ENCODE data around the gene KCNQ1. TPM values are rescaled to one million over a fixed set of nuclear protein-coding genes. Genes with fewer than 3 reads are reported as not detected.

KCNQ1 gene
- total and polyA plus RNA-seq, 2 donors (not counting 3 experiments of a cell fraction or from before 2014, with no cell fraction given), result 0.07 to 0.09 TPM

GRCh38 chr11:2687223-2687530 lies 242.4 kb downstream of the KCNQ1 start:
- ChIA-PET CTCF (no interaction called here), POLR2A (interaction anchor here (1.2 kb wide), 1 partner anchor 13 kb away, joined by 3 read pairs; the partner anchor contains the start of gene KCNQ1OT1)
- Histone ChIP-seq H3K9me1 (replicated peaks; ENCODE audit: control insufficient read depth, extremely low read depth, insufficient read depth, low read length) (no peaks in the 10 kb centered on the region), H3K36me3 (ENCODE audit: control insufficient read depth in 2 of 2, extremely low read depth in 1 of 2, insufficient read depth in 2 of 2, low read length in 2 of 2) (peaks cover 0 to 2% of the 10 kb centered on the region in 2 experiments), H3K27me3 (ENCODE audit: control insufficient read depth in 2 of 2, insufficient read depth in 2 of 2, low read length in 2 of 2) (no peaks in the 10 kb centered on the region), H2AFZ (ENCODE audit: low read depth, low read length) (no peak overlapping the region), H3K9ac (replicated peaks; ENCODE audit: extremely low read depth, insufficient read depth, low read length) (no peak overlapping the region), H3K4me1 (ENCODE audit: control insufficient read depth, extremely low read depth, insufficient read depth, low read length) (no peaks in the 10 kb centered on the region), H3K27ac (ENCODE audit: insufficient read depth, low read depth, low read length) (no peak overlapping the region), H3K4me2 (ENCODE audit: insufficient read depth, low read length) (no peak overlapping the region), H3K9me3 (replicated peaks; ENCODE audit: control insufficient read depth, insufficient read depth, low read length) (no peaks in the 10 kb centered on the region), H4K20me1 (replicated peaks; ENCODE audit: control insufficient read depth, extremely low read depth, insufficient read depth, low read length) (no peaks in the 10 kb centered on the region), H3K4me3 (replicated peaks in 1 of 3; ENCODE audit: insufficient read depth in 1 of 3, low read depth in 1 of 3, low read length in 3 of 3) (no peak overlapping the region), H3K79me2 (ENCODE audit: control insufficient read depth, insufficient read depth, low read length) (peaks cover 15% of the 10 kb centered on the region)
- TF ChIP-seq FOS (IDR thresholded peaks at IDR 0.05; ENCODE audit: borderline replicate concordance, insufficient read depth, low read length), result no peak
- no peak for TF ChIP-seq JUN (IDR thresholded peaks at IDR 0.05; ENCODE audit: borderline replicate concordance, insufficient read depth, insufficient read length, low read depth)
- TF ChIP-seq CTCF (IDR thresholded peaks at IDR 0.05; ENCODE audit: extremely low read depth in 1 of 2, insufficient read depth in 1 of 2, low read depth in 1 of 2, low read length in 2 of 2), result no peak
- TF ChIP-seq POLR2AphosphoS5 (IDR thresholded peaks at IDR 0.05; ENCODE audit: insufficient read depth, low read depth, low read length), result no peak
- TF ChIP-seq EZH2 (IDR thresholded peaks at IDR 0.05; ENCODE audit: borderline replicate concordance, low read depth, low read length, severe bottlenecking), result no peak
- TF ChIP-seq POLR2A (IDR thresholded peaks at IDR 0.05; ENCODE audit: low read depth, low read length), result no peak
- TF ChIP-seq MYC (IDR thresholded peaks at IDR 0.05; ENCODE audit: low read depth, low read length), result no peak
- no peak for TF ChIP-seq MAX (IDR thresholded peaks at IDR 0.05; ENCODE audit: insufficient read depth, insufficient read length)
- TF ChIP-seq GATA2 (IDR thresholded peaks at IDR 0.05; ENCODE audit: insufficient read depth, insufficient read length, low read depth, low read length), result no peak
- intact Hi-C loops (cut with micrococcal nuclease) (no loop called here), dilution Hi-C loops (cut with MboI; ENCODE audit: extremely low pct_ligation_motif_present, low sequenced_read_pairs) (no loop called here)
- BruUV-seq (replicated peaks), result no TSS peak
- FAIRE-seq, result no peak
- no peak for DNase-seq (ENCODE audit: low read depth, low spot score)
